Vagina (tissue), 2 donors: Measurements from ENCODE around the gene HEXA. TPM values are rescaled to one million over a fixed set of nuclear protein-coding genes. Genes with fewer than 3 reads are reported as not detected.

Experiments used
- DNase-seq, 2 donors: peaks; one replicate each; pipeline ENCODE4 v3.0.0-alpha.2; 2017; ENCODE audit errors: extremely low spot score in 2 of 2
- H3K27ac ChIP-seq: fragments of 200-600 bp; sonication (generic); one replicate; pipeline ENCODE4 v1.5.1; 2019
- H3K27me3 ChIP-seq: fragments of 200-600 bp; sonication (generic); one replicate; pipeline ENCODE4 v1.5.1; 2019
- H3K36me3 ChIP-seq, 2 donors: fragments of 200-600 bp; sonication (generic); one replicate each; pipeline ENCODE4 v1.5.1; 2017 to 2019
- H3K4me1 ChIP-seq: fragments of 200-600 bp; sonication (generic); one replicate; pipeline ENCODE4 v1.5.1; 2019
- H3K4me3 ChIP-seq, 2 donors: fragments of 200-600 bp; sonication (generic); 1 replicate in 1 of 2; 2 replicates in 1 of 2; pipeline ENCODE4 v1.5.1; 2016 to 2019
- H3K9me3 ChIP-seq: fragments of 200-600 bp; sonication (generic); one replicate; pipeline ENCODE4 v1.5.1; 2019
- POLR2A ChIP-seq, 2 donors: fragments of 450-650 bp; IDR thresholded peaks; one replicate each; pipeline ENCODE4 v1.6.1; 2017; ENCODE audit warnings: antibody characterized with exemption in 2 of 2, mild to moderate bottlenecking in 2 of 2, moderate library complexity in 2 of 2
- POLR2AphosphoS5 ChIP-seq, 2 donors: sonication (generic); formaldehyde crosslinking; IDR thresholded peaks; one replicate each; pipeline ENCODE4 v1.9.0; 2017; ENCODE audit warnings: antibody characterized with exemption in 2 of 2, mild to moderate bottlenecking in 2 of 2, low read depth in 1 of 2; ENCODE audit not compliant: insufficient read depth in 1 of 2
- intact Hi-C: fragments of 100-400 bp; cut with DNase I; formaldehyde crosslinking; loops from one replicate; pipeline ENCODE4 v1.15.1; 2023
- total RNA-seq: library from RNA; depleted of rRNA; stranded (reverse); fragments of >200 nt; gene quantifications from one replicate; pipeline ENCODE4 v1.2.3, GENCODE V29; 2016
- TF ChIP-seq, protein P1 (sequence below), 3 experiments: fragments of 450-650 bp in 2 of 3; fragments of 200-600 bp in 1 of 3; sonication (generic) in 1 of 3; IDR thresholded peaks; one replicate each; pipeline ENCODE4 v1.5.1; 2017 to 2019; ENCODE audit warnings: antibody characterized with exemption in 3 of 3, mild to moderate bottlenecking in 2 of 3, moderate library complexity in 2 of 3

Gene HEXA
- total RNA-seq, 1 donor from 2014 or later = 82.5 TPM

DNA sequence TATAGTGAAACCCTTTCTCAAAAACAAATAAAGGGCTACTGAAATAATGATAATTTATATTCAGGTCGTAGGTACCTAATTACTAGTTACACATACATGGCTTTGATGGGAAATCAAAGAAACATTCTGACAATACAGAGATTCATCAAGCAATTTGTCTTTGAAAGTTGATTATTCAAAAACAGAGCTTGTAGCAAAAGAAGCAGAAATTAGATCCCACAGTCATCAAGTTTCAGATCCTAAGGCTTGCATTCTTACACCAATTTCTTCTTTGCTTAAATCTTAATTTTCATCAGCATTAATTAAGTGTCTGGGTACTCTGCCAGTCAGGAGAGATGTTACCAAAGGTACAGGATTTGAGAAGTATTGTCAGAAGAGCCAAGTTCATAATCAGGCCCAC lies 1.5 kb upstream of the HEXA start:
- intact Hi-C loops = loop anchor here (5.0 kb wide), 1 partner anchor 145 kb away; the partner anchor contains the start of gene PKM
- Histone ChIP-seq H3K4me3 (no peak overlapping the region), H3K27ac (peak overlapping the region; percentile 94)

DNA sequence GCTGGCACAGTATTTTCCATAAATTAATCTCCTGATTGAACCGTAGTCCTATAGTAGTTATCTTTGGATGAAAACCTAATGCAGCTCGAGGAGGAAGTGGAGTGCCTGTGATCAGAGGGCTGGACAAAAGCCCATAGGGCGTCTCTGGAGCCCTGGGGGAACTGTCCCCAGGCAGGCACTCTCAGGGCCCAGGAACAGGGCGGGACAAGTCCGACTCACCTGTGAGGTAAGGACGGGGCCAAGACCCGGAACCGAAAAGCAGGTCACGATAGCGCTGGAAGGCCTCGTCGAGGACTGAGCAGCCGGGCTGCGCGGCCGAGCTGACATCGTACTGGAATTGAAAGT lies 341 bp downstream of the HEXA start:
- intact Hi-C loops = loop anchor here (5.0 kb wide), 1 partner anchor 143 kb away; the partner anchor contains the start of gene PKM

More for the DNA sequence above, 1.5 kb upstream of the HEXA start:
- Histone ChIP-seq H3K36me3 (no peaks in the 10 kb centered on the region), H3K9me3 (no peaks in the 10 kb centered on the region), H3K27me3 (no peaks in the 10 kb centered on the region), H3K4me1 (peaks cover 40% of the 10 kb centered on the region)
- TF ChIP-seq, protein P1, sequence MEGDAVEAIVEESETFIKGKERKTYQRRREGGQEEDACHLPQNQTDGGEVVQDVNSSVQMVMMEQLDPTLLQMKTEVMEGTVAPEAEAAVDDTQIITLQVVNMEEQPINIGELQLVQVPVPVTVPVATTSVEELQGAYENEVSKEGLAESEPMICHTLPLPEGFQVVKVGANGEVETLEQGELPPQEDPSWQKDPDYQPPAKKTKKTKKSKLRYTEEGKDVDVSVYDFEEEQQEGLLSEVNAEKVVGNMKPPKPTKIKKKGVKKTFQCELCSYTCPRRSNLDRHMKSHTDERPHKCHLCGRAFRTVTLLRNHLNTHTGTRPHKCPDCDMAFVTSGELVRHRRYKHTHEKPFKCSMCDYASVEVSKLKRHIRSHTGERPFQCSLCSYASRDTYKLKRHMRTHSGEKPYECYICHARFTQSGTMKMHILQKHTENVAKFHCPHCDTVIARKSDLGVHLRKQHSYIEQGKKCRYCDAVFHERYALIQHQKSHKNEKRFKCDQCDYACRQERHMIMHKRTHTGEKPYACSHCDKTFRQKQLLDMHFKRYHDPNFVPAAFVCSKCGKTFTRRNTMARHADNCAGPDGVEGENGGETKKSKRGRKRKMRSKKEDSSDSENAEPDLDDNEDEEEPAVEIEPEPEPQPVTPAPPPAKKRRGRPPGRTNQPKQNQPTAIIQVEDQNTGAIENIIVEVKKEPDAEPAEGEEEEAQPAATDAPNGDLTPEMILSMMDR (IDR thresholded peaks at IDR 0.05) = no peak
- TF ChIP-seq POLR2A (IDR thresholded peaks at IDR 0.05) = no peak
- TF ChIP-seq POLR2AphosphoS5 (IDR thresholded peaks at IDR 0.05; ENCODE audit: insufficient read depth in 1 of 2, low read depth in 1 of 2) = no peak
- no peak for DNase-seq

DNA sequence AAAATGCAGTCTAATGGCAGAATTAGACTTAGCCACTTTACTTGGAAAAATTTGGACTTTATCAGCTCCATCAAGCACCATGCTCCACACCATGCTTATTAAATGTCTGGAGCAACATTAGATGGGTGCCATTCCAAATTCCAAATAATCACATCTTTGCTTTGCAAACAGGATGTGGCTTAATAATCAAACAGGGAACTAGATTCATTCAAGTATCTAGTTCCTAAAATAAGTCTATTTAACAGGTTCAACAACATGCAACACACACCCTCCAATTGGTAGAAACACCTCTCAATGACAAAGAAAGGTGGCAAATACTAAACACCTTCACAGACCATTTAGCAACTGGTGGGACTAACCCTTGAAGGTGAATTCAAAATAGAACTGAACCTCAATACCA lies 3.5 kb downstream of the HEXA start:
- no peak overlapping the region for H3K27ac ChIP-seq
- intact Hi-C loops = no loop called here
- peaks cover 44% of the 10 kb centered on the region for H3K4me1 ChIP-seq

More for the DNA sequence above, 341 bp downstream of the HEXA start:
- TF ChIP-seq POLR2AphosphoS5 (IDR thresholded peaks at IDR 0.05; ENCODE audit: insufficient read depth in 1 of 2, low read depth in 1 of 2) (no peak), POLR2A (IDR thresholded peaks at IDR 0.05) (no peak)
- TF ChIP-seq, protein P1 (IDR thresholded peaks at IDR 0.05) = no peak
- DNase-seq = peak in 1 of 2 donors; percentile 91
- Histone ChIP-seq H3K36me3 (no peaks in the 10 kb centered on the region), H3K4me1 (peaks cover 44% of the 10 kb centered on the region), H3K27ac (peak overlapping the region; percentile 94), H3K27me3 (no peaks in the 10 kb centered on the region), H3K9me3 (no peaks in the 10 kb centered on the region), H3K4me3 (peak overlapping the region; percentile 84 to 98)

DNA sequence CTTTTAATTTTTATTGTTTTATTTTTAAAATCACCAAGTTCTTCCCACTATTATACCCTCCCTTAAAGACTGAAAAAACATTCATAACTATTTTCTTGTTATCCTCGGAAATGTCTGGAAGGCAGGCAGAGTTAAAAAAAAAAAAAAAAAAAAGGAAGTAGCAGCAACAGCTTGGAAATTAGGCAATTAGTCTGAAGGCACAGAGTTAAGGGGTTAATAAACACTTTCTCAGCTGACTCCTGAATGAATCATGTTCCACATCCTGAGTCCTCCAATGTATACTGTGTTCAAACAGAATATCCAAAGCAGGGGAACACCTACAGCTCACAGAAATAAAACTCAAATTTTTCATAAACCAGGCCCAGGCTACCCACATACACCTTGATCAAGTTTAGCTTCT lies 5.8 kb downstream of the HEXA start:
- H3K27me3 ChIP-seq = no peaks in the 10 kb centered on the region
- no peaks in the 10 kb centered on the region for H3K36me3 ChIP-seq
- intact Hi-C loops = no loop called here
- no peak for TF ChIP-seq POLR2A (IDR thresholded peaks at IDR 0.05)
- TF ChIP-seq POLR2AphosphoS5 (IDR thresholded peaks at IDR 0.05; ENCODE audit: insufficient read depth in 1 of 2, low read depth in 1 of 2) = no peak
- TF ChIP-seq, protein P1 (IDR thresholded peaks at IDR 0.05) = no peak
- H3K27ac ChIP-seq = no peak overlapping the region
- no peaks in the 10 kb centered on the region for H3K9me3 ChIP-seq
- peaks cover 28% of the 10 kb centered on the region for H3K4me1 ChIP-seq
- no peak for DNase-seq
- no peak overlapping the region for H3K4me3 ChIP-seq

More for the DNA sequence above, 3.5 kb downstream of the HEXA start:
- no peaks in the 10 kb centered on the region for H3K36me3 ChIP-seq
- H3K27me3 ChIP-seq = no peaks in the 10 kb centered on the region
- H3K4me3 ChIP-seq = no peak overlapping the region
- TF ChIP-seq POLR2A (IDR thresholded peaks at IDR 0.05) (no peak), POLR2AphosphoS5 (IDR thresholded peaks at IDR 0.05; ENCODE audit: insufficient read depth in 1 of 2, low read depth in 1 of 2) (no peak)
- TF ChIP-seq, protein P1 (IDR thresholded peaks at IDR 0.05) = no peak
- no peak for DNase-seq
- H3K9me3 ChIP-seq = no peaks in the 10 kb centered on the region

DNA sequence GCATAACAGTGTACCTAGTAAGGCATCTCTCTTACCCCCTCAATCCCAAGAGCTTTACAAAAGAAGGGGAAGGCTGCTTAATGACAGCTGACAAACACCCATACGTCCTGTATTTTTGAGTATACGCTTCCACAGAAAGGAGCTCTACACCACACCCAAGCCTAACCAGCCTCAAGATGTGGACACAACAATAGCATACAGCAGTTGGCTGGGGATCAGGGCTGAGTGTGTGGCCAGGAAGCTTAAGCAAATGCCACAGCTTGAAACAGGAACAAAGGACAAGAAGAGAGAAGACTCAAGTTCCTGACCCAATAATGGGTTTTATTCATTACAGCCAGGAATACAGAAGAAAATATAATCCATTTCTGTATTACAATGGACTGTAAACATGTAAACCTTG lies 6.9 kb downstream of the HEXA start:
- H3K9me3 ChIP-seq = no peaks in the 10 kb centered on the region
- DNase-seq = no peak
- TF ChIP-seq, protein P1 (IDR thresholded peaks at IDR 0.05) = no peak
- TF ChIP-seq POLR2AphosphoS5 (IDR thresholded peaks at IDR 0.05; ENCODE audit: insufficient read depth in 1 of 2, low read depth in 1 of 2) = no peak
- no peak for TF ChIP-seq POLR2A (IDR thresholded peaks at IDR 0.05)
- intact Hi-C loops = no loop called here
- no peak overlapping the region for H3K4me3 ChIP-seq
- no peak overlapping the region for H3K27ac ChIP-seq
- H3K4me1 ChIP-seq = peaks cover 18% of the 10 kb centered on the region
- H3K27me3 ChIP-seq = no peaks in the 10 kb centered on the region
- no peaks in the 10 kb centered on the region for H3K36me3 ChIP-seq
